ENCODE results near the gene ATP7A.

GRCh38 chrX:77935886-77936285 lies 25.4 kb downstream of the ATP7A start:
- TF ChIP-seq CTCF (IDR thresholded peaks at IDR 0.05 in 4 of 5, conservative IDR thresholded peaks at IDR 0.05 in 1 of 5) (no peak), POLR2A (IDR thresholded peaks at IDR 0.05) (no peak)
